Lower leg skin (tissue), 3 donors: ENCODE results near the gene TMEM235.
"Not testable (repeated sequence)": the region's sequence is repeated elsewhere in the genome, so short reads cannot be mapped to it uniquely, and the experiment has no call there.

Experiments used
- CTCF ChIP-seq, 3 donors: fragments of 450-650 bp; IDR thresholded peaks; one replicate each; pipeline ENCODE4 v1.5.1; 2016; ENCODE audit warnings: antibody characterized with exemption in 3 of 3, mild to moderate bottlenecking in 3 of 3, moderate library complexity in 2 of 3
- POLR2A ChIP-seq, 2 donors: fragments of 450-650 bp; IDR thresholded peaks; one replicate each; pipeline ENCODE4 v1.6.1; 2016 to 2017; ENCODE audit warnings: antibody characterized with exemption in 2 of 2, mild to moderate bottlenecking in 1 of 2, moderate library complexity in 1 of 2

DNA sequence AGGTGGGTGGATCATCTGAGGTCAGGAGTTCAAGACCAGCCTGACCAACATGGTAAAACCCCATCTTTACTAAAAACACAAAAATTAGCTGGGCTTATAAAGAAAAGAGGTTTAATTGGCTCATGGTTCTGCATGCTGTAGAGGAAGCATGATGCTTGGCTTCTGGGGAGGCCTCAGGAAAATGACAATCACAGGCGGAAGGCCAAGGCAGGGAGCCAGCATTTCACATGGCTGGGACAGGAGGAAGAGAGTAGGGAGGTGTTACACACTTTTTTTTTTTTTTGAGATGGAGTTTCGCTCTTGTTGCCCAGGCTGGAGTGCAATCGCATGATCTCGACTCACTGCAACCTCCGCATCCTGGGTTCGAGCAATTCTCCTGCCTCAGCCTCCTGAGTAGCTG lies 3.6 kb downstream of the TMEM235 start:
- not testable (repeated sequence) for TF ChIP-seq CTCF, POLR2A (IDR thresholded peaks at IDR 0.05)
